IPS-18c (cell line): ENCODE results near the gene LIMCH1.
"Not testable (repeated sequence)": the region's sequence is repeated elsewhere in the genome, so short reads cannot be mapped to it uniquely, and the experiment has no call there.

ENCODE experiments used
- H3K4me3 ChIP-seq: 2 replicates; pipeline ENCODE4 v1.7.0; 2013; ENCODE audit warnings: low read depth, mild to moderate bottlenecking, low read length, moderate library complexity; ENCODE audit not compliant: insufficient read depth
- H3K9me3 ChIP-seq: one replicate; pipeline ENCODE4 v1.6.1; 2013; ENCODE audit warnings: mild to moderate bottlenecking, low read length, moderate library complexity; ENCODE audit not compliant: control insufficient read depth, insufficient read depth

The LIMCH1 gene

GRCh38 chr4:41644288-41644914, 106.4 kb downstream of the LIMCH1 start:
- H3K4me3 ChIP-seq: no peak overlapping the region

GRCh38 chr4:41644915-41645295, 106.9 kb downstream of the LIMCH1 start:
- H3K9me3 ChIP-seq: no peaks in the 10 kb centered on the region
- H3K4me3 ChIP-seq: no peak overlapping the region

More at GRCh38 chr4:41644288-41644914, 106.4 kb downstream of the LIMCH1 start:
- no peaks in the 10 kb centered on the region for H3K9me3 ChIP-seq

GRCh38 chr4:41645728-41646390, 107.9 kb downstream of the LIMCH1 start:
- Histone ChIP-seq H3K9me3 (no peaks in the 10 kb centered on the region), H3K4me3 (no peak overlapping the region)

GRCh38 chr4:41646862-41647261, 108.9 kb downstream of the LIMCH1 start:
- Histone ChIP-seq H3K9me3 (no peaks in the 10 kb centered on the region), H3K4me3 (no peak overlapping the region)

GRCh38 chr4:41647383-41647782, 109.4 kb downstream of the LIMCH1 start:
- Histone ChIP-seq H3K9me3 (no peaks in the 10 kb centered on the region), H3K4me3 (no peak overlapping the region)

- H3K4me3 ChIP-seq, H3K9me3 ChIP-seq: not testable (repeated sequence)
Observed at GRCh38 chr4:41651150-41651549, 113.2 kb downstream of the LIMCH1 start.

GRCh38 chr4:41652971-41653370, 115.0 kb downstream of the LIMCH1 start:
- H3K4me3 ChIP-seq: no peak overlapping the region
- H3K9me3 ChIP-seq: no peaks in the 10 kb centered on the region

GRCh38 chr4:41653523-41653922, 115.6 kb downstream of the LIMCH1 start:
- Histone ChIP-seq H3K9me3 (no peaks in the 10 kb centered on the region), H3K4me3 (no peak overlapping the region)

- no peak overlapping the region for H3K4me3 ChIP-seq
- H3K9me3 ChIP-seq: no peaks in the 10 kb centered on the region
Observed at GRCh38 chr4:41655177-41655576, 117.2 kb downstream of the LIMCH1 start.

- H3K4me3 ChIP-seq: no peak overlapping the region
- no peaks in the 10 kb centered on the region for H3K9me3 ChIP-seq
Observed at GRCh38 chr4:41656106-41656505, 118.1 kb downstream of the LIMCH1 start.

GRCh38 chr4:41656572-41657520, 118.9 kb downstream of the LIMCH1 start:
- Histone ChIP-seq H3K9me3 (no peaks in the 10 kb centered on the region), H3K4me3 (no peak overlapping the region)

- Histone ChIP-seq H3K4me3 (no peak overlapping the region), H3K9me3 (no peaks in the 10 kb centered on the region)
Observed at GRCh38 chr4:41657561-41657960, 119.6 kb downstream of the LIMCH1 start.

GRCh38 chr4:41658163-41658562, 120.2 kb downstream of the LIMCH1 start:
- no peak overlapping the region for H3K4me3 ChIP-seq
- H3K9me3 ChIP-seq: no peaks in the 10 kb centered on the region

GRCh38 chr4:41660352-41660751, 122.4 kb downstream of the LIMCH1 start:
- Histone ChIP-seq H3K9me3 (no peaks in the 10 kb centered on the region), H3K4me3 (no peak overlapping the region)

- Histone ChIP-seq H3K9me3 (no peaks in the 10 kb centered on the region), H3K4me3 (no peak overlapping the region)
Observed at GRCh38 chr4:41661442-41662076, 123.6 kb downstream of the LIMCH1 start.

GRCh38 chr4:41665636-41666207, 127.8 kb downstream of the LIMCH1 start:
- no peak overlapping the region for H3K4me3 ChIP-seq
- no peaks in the 10 kb centered on the region for H3K9me3 ChIP-seq

- H3K4me3 ChIP-seq: no peak overlapping the region
Observed at GRCh38 chr4:41668024-41668423, 130.1 kb downstream of the LIMCH1 start.

More at GRCh38 chr4:41668024-41668423, 130.1 kb downstream of the LIMCH1 start:
- H3K9me3 ChIP-seq: no peaks in the 10 kb centered on the region
